Measurements from ENCODE around the gene RPL15.

The RPL15 gene

GRCh38 chr3:23934253-23934652, 17.3 kb downstream of the RPL15 start:
- intact Hi-C loops (cut with DNase I; ENCODE audit: low total_unique reads): no loop called here
- no peaks in the 10 kb centered on the region for H3K4me1 ChIP-seq

GRCh38 chr3:23937296-23937695, 20.4 kb downstream of the RPL15 start:
- H3K4me1 ChIP-seq: no peaks in the 10 kb centered on the region

More at GRCh38 chr3:23934253-23934652, 17.3 kb downstream of the RPL15 start:
- H3K27ac ChIP-seq: no peak overlapping the region
- H3K27me3 ChIP-seq: no peaks in the 10 kb centered on the region
- peaks cover 0 to 3% (median 0%) of the 10 kb centered on the region in 3 donors for H3K9me3 ChIP-seq
- TF ChIP-seq, protein P1, sequence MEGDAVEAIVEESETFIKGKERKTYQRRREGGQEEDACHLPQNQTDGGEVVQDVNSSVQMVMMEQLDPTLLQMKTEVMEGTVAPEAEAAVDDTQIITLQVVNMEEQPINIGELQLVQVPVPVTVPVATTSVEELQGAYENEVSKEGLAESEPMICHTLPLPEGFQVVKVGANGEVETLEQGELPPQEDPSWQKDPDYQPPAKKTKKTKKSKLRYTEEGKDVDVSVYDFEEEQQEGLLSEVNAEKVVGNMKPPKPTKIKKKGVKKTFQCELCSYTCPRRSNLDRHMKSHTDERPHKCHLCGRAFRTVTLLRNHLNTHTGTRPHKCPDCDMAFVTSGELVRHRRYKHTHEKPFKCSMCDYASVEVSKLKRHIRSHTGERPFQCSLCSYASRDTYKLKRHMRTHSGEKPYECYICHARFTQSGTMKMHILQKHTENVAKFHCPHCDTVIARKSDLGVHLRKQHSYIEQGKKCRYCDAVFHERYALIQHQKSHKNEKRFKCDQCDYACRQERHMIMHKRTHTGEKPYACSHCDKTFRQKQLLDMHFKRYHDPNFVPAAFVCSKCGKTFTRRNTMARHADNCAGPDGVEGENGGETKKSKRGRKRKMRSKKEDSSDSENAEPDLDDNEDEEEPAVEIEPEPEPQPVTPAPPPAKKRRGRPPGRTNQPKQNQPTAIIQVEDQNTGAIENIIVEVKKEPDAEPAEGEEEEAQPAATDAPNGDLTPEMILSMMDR (IDR thresholded peaks at IDR 0.05): no peak
- no peak overlapping the region for H3K4me3 ChIP-seq
- H3K36me3 ChIP-seq: no peaks in the 10 kb centered on the region
- DNase-seq: no peak

GRCh38 chr3:23938688-23939087, 21.8 kb downstream of the RPL15 start:
- H3K27me3 ChIP-seq: no peaks in the 10 kb centered on the region
- TF ChIP-seq, protein P1 (IDR thresholded peaks at IDR 0.05): no peak
- H3K4me1 ChIP-seq: no peaks in the 10 kb centered on the region
- intact Hi-C loops (cut with DNase I; ENCODE audit: low total_unique reads): no loop called here
- no peak overlapping the region for H3K4me3 ChIP-seq
- H3K27ac ChIP-seq: no peak overlapping the region
- DNase-seq: no peak
- H3K36me3 ChIP-seq: no peaks in the 10 kb centered on the region
- peaks cover 0 to 3% (median 0%) of the 10 kb centered on the region in 3 donors for H3K9me3 ChIP-seq

More at GRCh38 chr3:23937296-23937695, 20.4 kb downstream of the RPL15 start:
- Histone ChIP-seq H3K36me3 (no peaks in the 10 kb centered on the region), H3K4me3 (no peak overlapping the region), H3K27me3 (no peaks in the 10 kb centered on the region), H3K9me3 (peaks cover 0 to 3% (median 0%) of the 10 kb centered on the region in 3 donors), H3K27ac (no peak overlapping the region)
- intact Hi-C loops (cut with DNase I; ENCODE audit: low total_unique reads): no loop called here
- TF ChIP-seq, protein P1 (IDR thresholded peaks at IDR 0.05): no peak
- no peak for DNase-seq

DNA sequence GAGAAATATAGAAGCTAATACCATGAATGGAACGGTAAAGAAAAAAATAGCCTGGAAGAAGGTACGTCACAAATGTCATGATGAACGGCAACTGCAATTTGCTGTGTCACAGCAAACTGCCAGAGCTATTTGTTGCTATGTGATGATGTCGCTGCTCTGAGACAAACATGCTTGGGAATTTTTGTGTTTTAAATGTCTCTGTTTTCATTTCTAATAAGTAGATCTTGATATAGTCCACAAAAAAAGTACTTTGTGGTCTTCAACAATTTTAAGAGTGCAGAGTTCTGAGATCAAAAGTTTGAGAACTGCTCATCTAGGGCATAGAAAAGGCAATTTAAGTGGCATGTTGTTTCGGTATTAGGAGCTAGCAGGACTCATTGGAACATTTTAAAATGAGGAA, 23.8 kb downstream of the RPL15 start:
- H3K4me1 ChIP-seq: peaks cover 0 to 7% (median 4%) of the 10 kb centered on the region in 4 donors
- H3K27me3 ChIP-seq: no peaks in the 10 kb centered on the region
- no peak overlapping the region for H3K27ac ChIP-seq
- no peak for DNase-seq
- intact Hi-C loops (cut with DNase I; ENCODE audit: low total_unique reads): no loop called here
- H3K9me3 ChIP-seq: peaks cover 0 to 3% (median 0%) of the 10 kb centered on the region in 3 donors
- H3K36me3 ChIP-seq: no peaks in the 10 kb centered on the region
- TF ChIP-seq, protein P1 (IDR thresholded peaks at IDR 0.05): no peak
- H3K4me3 ChIP-seq: no peak overlapping the region

GRCh38 chr3:23941440-23941839, 24.5 kb downstream of the RPL15 start:
- H3K27ac ChIP-seq: no peak overlapping the region
- intact Hi-C loops (cut with DNase I; ENCODE audit: low total_unique reads): no loop called here
- TF ChIP-seq, protein P1 (IDR thresholded peaks at IDR 0.05): no peak

GRCh38 chr3:23942546-23942945, 25.6 kb downstream of the RPL15 start:
- intact Hi-C loops (cut with DNase I; ENCODE audit: low total_unique reads): no loop called here
- H3K27me3 ChIP-seq: no peaks in the 10 kb centered on the region
- no peak overlapping the region for H3K4me3 ChIP-seq
- peaks cover 0 to 3% (median 0%) of the 10 kb centered on the region in 3 donors for H3K9me3 ChIP-seq
- DNase-seq: no peak
- H3K27ac ChIP-seq: no peak overlapping the region
- TF ChIP-seq, protein P1 (IDR thresholded peaks at IDR 0.05): no peak
- H3K36me3 ChIP-seq: no peaks in the 10 kb centered on the region
- H3K4me1 ChIP-seq: peaks cover 0 to 17% (median 13%) of the 10 kb centered on the region in 4 donors

More at GRCh38 chr3:23941440-23941839, 24.5 kb downstream of the RPL15 start:
- Histone ChIP-seq H3K9me3 (peaks cover 0 to 3% (median 0%) of the 10 kb centered on the region in 3 donors), H3K27me3 (no peaks in the 10 kb centered on the region), H3K4me3 (no peak overlapping the region), H3K4me1 (peaks cover 0 to 7% (median 5%) of the 10 kb centered on the region in 4 donors), H3K36me3 (no peaks in the 10 kb centered on the region)
- no peak for DNase-seq

Measured in tibial artery (tissue), 4 donors.